GM12864 (cell line): ENCODE data around the gene HDAC4.

Experiments
- DNase-seq: peaks from one replicate; pipeline ENCODE4 v3.0.0-alpha.2; 2011; ENCODE audit warnings: low read depth
- H3K4me3 ChIP-seq: 2 replicates; pipeline ENCODE4 v1.5.1; 2011; ENCODE audit warnings: mild to moderate bottlenecking, low read depth, low read length, control low read depth
- TF ChIP-seq, protein P1 (sequence below): IDR thresholded peaks from 2 replicates; pipeline ENCODE4 v1.5.1; 2011; ENCODE audit warnings: low read depth, mild to moderate bottlenecking, moderate library complexity, low read length, control low read depth, inconsistent platforms; ENCODE audit errors: missing control alignments

HDAC4 gene

DNA sequence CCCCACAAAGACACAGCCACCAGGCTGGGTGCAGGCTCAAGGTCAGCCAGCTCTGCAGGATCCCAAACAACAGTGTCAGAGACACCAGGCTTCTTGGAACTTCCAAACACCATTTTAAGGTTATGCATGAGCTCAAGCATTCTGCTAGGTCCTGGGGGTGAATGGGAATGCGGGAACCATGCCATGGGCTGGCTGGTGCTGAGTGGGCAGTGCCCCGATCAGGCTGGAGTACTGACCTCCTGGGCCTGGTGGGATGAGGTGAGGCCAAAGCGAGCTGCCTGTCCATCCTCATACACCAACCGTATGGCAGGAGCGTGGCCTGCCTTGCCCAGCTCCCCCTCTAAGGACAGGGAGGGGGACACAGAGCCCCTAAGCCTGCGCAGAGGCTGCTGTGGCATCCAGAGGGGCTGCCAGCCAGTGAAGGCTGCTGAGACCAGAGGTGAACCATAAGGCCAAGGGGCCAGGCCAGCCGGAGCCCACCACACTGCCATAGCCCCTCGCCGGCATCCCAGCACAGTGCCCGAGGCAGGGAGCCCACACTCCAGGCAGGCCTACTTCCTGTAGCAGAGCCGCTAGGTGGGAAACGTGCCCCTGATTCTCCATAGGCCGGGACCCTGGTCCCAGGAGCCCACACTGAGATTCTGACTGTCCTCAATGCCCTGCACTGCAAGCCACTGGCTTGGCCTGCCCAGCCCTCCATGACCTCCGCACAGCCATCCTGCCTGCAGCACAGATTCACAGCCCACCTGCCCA lies 135.0 kb downstream of the HDAC4 start:
- H3K4me3 ChIP-seq = no peak overlapping the region
- TF ChIP-seq, protein P1, sequence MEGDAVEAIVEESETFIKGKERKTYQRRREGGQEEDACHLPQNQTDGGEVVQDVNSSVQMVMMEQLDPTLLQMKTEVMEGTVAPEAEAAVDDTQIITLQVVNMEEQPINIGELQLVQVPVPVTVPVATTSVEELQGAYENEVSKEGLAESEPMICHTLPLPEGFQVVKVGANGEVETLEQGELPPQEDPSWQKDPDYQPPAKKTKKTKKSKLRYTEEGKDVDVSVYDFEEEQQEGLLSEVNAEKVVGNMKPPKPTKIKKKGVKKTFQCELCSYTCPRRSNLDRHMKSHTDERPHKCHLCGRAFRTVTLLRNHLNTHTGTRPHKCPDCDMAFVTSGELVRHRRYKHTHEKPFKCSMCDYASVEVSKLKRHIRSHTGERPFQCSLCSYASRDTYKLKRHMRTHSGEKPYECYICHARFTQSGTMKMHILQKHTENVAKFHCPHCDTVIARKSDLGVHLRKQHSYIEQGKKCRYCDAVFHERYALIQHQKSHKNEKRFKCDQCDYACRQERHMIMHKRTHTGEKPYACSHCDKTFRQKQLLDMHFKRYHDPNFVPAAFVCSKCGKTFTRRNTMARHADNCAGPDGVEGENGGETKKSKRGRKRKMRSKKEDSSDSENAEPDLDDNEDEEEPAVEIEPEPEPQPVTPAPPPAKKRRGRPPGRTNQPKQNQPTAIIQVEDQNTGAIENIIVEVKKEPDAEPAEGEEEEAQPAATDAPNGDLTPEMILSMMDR = no peak
- DNase-seq = no peak

- no peak for DNase-seq
- TF ChIP-seq, protein P1 = no peak
- H3K4me3 ChIP-seq = no peak overlapping the region
These were observed 135.8 kb downstream of the HDAC4 start for GRCh38 chr2:239264838-239265651.

DNA sequence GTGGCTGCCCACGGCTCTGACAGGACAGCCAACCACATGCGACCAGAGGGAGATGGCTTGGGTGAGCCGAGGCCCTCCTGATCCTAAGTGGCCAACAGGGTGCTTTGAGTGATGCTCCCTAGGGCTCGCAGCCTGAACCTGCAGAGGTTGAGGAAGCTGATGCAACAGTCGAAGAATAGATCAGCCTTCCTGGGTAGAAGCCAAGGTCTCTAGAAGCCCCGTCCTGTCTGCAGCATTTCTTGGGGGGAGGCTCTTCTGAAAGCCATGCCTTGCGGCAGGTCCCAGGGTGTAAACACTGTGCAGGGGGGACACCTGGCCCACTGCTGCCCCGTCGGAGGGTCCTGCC lies 136.4 kb downstream of the HDAC4 start:
- DNase-seq = no peak
- H3K4me3 ChIP-seq = no peak overlapping the region
- TF ChIP-seq, protein P1 = no peak

DNA sequence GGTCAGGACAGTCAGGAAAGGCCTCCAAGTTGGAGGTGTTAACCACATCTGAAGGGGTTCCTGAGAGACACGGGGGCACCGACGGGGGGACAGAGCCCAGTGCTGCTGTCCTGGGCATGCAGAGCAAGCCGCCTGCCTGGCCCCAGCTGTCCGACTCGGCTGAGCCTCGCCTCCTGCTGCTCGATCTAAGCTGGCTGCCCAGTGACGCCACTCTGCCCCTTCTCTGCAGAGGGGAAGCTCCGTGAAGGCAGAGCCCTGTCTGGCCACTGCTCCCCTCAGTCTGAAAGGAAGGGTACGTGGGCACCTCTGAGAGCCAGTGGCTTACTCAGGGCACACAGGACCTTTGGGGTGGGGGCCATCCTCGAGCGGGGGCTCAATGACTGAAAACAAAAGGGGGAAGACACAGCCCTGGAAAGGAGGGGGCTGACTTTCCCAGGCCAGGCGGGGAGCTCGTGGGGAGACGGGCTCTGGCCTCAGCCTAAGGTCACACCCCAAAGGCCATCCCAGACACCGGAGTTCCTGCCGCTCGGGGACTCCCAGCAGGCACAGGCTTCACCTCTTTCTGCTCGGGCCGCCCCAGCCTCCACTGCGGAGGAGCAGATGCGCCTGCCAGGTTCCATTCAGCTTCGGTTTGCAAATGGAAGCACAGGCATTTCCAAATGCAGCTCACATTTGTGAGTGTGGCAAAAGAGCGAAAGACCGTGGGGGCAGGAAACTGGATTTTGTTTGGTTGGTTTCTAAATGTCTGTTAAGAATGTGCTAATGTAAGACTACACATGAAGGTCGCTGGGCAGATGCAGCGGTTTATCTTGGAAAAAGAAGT lies 136.9 kb downstream of the HDAC4 start:
- no peak overlapping the region for H3K4me3 ChIP-seq
- no peak for DNase-seq
- TF ChIP-seq, protein P1 = no peak

DNA sequence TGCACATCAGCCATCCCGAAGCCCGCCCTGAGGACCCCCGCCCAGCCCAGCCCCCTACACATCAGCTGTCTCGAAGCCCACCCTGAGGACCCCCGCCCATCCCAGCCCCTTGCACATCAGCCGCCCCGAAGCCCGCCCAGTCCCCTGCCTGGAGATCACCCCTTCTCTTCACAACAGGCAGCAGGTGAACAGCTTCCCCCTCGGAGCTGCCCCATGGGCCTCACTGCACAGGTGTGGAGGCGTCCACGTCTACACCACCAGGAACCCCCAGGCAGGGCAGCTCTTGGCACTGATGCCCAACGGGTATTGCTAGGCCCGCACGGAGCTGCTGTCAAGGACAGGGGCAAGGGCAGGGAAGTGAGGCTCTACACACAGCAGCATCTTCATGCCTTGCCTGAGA lies 137.6 kb downstream of the HDAC4 start:
- TF ChIP-seq, protein P1 = no peak
- DNase-seq = no peak

DNA sequence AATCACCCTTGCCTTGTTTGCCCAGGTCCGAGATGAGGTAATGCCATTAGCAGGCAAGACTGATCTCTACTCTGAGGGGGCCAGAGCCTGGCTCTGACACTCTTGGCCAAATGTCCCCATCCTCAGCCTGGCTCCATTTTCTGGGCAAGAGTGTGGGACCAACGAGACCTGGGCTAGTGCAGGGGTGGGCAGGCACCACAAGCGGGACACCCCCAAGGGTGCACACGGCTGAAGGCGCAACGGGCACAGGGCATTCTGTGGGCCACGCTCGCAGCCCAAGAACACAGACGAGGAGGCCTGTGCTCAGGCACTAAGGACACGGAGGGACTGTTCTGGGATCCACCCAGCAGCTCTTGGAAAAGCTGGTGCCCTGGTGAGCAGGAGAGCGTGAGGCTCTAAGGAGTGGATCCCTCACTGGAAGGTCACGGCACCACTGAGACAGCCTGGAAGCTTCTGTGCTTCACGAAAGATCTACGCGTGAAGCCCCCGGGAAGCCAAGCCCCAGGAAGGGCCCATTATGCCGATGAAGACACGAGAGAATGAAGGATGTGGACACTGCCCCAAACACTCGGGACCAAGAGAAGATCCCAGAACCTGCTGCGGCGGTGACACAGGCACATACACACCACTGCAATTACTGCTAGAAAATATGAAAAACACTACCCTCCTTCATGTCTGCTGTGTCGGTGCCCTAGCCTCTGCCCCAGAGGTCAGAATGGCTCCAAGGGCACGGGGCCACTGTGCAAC lies 138.2 kb downstream of the HDAC4 start:
- H3K4me3 ChIP-seq = no peak overlapping the region
- DNase-seq = no peak

More for the DNA sequence above, 137.6 kb downstream of the HDAC4 start:
- no peak overlapping the region for H3K4me3 ChIP-seq

More for the DNA sequence above, 138.2 kb downstream of the HDAC4 start:
- TF ChIP-seq, protein P1 = no peak
